HG03045 (cell line): Measurements from ENCODE around the gene SHLD2.
"Not testable (repeated sequence)": the region's sequence is repeated elsewhere in the genome, so short reads cannot be mapped to it uniquely, and the experiment has no call there.

Source experiments
- ATAC-seq: cut with Tn5 transposase; IDR thresholded peaks from one replicate; pipeline ENCODE4 v1.9.1; 2021; ENCODE audit warnings: mild to moderate bottlenecking, moderate library complexity; ENCODE audit not compliant: unreplicated experiment

Gene SHLD2

DNA sequence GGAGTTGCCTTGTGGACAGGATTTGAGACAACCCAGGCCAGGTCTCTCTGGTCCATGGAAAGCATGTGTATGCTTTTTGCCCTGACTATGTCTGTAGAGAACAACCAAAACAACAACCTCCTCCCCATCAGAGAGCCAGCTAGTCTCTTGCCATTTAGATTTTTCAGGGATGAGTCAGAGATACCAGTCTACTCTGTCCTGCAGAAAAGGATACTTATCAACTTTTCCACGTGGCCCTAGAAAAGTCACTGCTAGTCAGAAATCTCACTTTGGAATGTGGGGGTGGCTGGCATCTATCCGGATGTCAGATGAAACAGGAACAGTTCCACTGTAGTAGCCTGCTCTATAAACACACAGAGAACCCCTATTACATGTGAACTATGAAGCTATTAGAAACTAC is 116.8 kb downstream of the SHLD2 start:
- ATAC-seq: not testable (repeated sequence)

DNA sequence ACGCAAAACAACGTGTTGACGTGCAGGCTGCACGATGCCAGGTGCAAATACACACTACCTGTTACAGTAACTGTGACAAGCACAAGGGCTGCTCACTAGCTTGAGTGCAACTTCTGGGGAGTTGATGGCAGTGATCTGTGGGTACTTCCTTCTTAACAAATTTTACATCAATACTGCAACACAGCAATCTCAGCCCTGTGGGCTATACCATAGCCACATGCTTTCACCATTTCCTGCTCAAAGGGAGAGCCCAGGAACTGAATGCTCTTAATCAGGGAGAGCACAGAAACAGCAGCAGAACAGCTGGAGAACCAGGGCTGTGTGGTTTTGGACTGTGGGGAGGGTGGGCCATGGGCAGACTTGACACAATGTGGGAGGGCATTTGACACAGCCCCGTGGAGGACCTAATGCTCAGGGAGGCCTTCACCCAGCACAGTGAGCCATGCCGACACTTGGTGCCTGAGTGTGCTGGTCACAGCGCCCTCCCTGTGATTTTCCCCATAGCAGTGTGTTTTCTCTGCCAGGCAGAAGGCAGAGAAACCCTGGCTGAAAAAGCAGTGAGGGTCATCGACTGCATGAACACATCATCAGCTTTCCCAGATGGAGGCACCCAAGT is 118.3 kb downstream of the SHLD2 start:
- not testable (repeated sequence) for ATAC-seq

DNA sequence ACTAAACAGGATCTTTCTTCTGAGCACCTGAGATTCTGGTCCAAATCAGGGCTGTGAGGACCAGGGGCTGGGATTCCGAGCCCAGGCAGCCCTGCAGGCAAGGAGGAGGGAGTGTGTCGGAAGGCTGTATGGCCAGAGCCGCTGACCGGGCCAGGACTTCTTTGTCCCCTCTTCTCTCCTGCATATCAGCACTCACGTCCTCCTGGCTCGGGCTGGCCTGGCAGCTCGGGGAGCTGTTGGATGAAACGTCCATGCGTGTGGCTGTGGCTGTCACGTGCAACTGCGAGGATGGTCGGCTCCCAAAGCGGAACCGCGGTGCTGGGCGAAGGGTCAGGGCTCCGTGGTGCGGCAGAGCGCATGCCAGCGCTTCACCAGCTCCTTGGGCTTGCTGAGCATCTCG is 118.8 kb downstream of the SHLD2 start:
- ATAC-seq: not testable (repeated sequence)

DNA sequence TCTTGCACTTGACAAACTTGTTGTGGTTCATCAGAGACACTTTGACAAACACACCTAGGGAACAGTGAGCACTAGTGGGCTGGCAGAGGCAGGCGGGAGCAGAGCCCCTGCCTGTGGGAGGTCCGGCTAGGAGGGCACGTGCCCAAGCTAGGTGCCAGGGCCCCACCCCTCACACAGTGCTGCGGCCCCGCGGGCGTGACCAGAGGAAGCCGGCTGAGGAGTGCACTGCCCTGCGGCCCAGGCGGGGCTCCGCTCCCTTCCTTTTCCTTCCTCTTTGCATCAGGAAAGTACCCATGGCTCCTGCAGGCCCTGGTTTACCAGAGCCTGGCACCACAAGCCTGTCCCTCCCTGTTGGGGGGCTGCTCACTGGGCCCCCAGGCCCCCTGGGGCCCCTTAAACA is 121.1 kb downstream of the SHLD2 start:
- ATAC-seq: not testable (repeated sequence)

DNA sequence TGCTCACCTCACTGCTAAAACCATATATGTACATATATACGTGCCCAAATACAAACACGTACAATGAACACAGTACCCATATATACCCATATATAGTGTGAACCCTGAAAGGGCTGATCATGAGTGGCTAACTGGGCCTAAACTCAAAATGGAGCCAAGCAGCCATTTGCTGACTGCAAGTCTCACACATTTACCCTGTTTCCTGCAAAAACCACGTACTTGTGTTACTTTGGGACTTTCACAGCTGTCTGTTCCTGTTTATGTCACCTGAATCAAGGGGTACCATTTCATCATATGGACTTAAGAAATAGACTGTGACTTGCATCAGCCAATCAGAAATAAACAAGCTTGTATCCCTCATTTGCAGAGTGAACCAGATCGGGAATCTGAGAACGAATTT is 124.4 kb downstream of the SHLD2 start:
- ATAC-seq: not testable (repeated sequence)

DNA sequence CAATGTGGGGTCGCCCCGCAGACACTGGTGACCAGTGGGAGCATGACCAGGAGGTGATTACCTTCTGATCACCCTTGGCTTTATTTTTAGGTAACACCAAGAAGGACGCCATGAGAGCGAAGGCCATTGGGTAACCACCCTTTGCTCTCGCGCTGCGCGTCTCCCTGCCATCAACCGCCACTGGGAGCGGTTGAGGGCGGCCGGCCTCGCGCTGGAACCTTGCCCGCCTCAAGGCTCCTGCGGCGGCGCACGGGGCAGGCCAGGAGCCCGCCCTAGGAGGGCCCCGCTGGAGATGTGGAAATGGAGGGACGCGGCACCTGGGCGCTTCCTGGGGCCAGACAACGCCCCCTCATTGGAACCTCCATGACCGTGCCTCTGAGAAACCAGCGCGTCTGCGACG is 127.8 kb downstream of the SHLD2 start:
- not testable (repeated sequence) for ATAC-seq

DNA sequence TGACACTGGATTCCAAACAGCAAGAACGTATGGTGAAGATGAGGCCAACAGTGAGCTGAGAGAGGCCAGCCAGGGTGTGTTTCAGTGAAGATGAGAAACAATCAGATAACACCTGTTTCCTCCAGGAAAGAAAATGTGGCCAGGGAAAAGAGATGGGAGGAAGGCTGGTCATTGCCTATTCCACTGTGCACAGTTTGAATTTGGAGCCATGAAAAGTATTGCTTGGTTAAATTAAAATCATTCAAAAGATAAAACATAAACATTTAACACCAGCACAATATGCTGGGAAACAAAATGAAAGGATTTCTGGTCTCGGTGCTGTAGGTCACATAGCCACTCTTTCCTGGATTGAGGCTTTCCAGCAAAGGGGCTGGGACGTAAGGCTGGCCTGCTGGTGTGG is 130.1 kb downstream of the SHLD2 start, which contains the start of gene NUTM2A:
TSS of gene NUTM2A (plus strand) at position 301 of the 400 bp plus-strand sequence. CDS start 383 bp downstream, outside the sequence.
- ATAC-seq: not testable (repeated sequence)

DNA sequence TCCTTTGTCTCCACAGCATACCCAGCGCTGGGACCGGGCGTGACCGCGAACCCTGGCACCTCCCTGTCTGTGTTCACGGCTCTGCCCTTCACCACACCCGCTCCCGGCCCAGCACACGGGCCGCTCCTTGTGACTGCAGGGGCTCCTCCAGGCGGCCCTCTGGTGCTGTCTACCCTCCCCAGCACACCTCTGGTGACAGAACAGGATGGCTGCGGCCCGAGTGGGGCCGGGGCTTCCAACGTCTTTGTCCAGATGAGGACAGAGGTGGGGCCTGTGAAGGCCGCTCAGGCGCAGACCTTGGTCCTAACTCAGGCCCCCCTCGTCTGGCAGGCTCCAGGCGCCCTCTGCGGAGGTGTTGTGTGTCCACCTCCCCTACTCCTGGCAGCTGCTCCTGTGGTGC is 133.2 kb downstream of the SHLD2 start:
- ATAC-seq: not testable (repeated sequence)

DNA sequence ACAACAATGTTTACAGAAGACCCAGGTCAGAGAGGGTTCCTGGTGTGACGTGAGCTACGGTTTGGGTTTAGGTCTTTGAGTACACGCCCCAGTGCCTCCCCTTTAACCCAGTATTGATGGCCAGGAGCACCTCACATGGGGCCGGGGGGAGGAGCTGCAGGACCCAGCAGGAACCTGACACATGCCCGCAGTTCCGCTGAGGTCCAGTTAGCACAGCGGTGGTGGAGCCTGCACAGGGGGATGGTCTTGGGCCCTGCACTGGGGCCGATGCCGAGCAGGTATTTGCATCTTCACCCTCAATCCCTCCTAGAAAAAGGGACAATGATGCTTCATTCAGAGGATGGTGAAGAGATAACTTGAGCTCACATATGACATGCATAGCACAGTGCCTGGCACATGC is 134.2 kb downstream of the SHLD2 start:
- ATAC-seq: not testable (repeated sequence)

DNA sequence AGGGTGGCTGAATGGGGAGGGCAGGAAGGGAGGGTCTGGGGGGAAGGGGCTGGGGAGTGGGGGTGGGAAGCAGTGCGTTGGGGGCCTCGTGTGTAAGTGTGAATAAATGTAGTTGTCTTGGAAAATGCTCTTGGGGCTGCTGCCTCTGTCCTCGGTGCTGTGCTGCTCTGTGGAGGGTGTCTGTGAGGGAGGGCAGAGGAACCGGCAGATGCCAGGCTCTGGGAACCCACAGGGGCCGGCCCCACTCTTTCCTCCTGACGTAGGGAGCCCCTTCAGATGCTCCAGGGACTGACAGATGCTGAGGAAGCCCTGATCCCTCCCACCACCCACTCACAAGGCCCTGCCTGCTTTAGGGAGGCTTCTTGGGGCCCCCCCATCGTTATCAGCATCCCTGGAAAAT is 139.8 kb downstream of the SHLD2 start:
- not testable (repeated sequence) for ATAC-seq

DNA sequence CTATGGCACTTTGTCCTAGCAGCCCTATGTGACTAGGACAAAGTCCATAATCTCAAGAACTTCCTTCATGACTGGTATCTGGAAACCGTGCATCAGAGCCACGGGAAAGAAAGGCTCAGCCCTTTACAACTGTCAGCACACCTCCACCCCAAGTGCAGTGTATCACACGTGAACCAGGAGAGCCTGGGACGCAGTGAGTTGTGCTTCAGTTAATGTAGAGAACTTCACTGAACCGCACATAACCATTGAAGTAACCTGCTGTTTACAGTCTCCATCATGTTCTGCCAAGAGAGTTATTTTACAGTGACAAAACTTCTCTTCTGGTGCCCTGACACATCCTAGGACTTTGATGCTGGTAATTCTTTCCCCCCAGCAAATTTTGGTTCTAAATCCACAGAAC is 142.2 kb downstream of the SHLD2 start:
- ATAC-seq: not testable (repeated sequence)

DNA sequence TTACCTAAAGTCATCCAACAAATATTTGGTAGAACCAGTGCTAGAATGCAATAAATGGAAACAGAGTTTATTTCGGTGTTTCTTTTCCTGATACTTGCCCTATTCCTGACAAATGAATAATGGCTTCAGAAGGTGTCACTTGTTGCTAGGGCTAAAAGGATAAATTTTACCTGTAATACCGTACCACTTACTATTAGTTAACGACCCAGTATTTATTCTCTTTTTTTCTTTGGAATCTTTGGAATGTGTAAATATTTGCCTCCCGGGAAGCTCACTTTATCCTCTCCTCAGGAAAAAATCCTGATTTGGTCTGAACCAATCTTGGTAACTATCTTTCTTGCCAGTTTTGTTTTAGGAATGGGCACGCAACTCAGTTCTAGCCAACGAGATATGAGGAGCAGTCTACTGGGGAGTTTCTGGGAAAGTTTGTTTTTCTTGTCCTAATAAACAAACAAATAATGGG is 144.4 kb downstream of the SHLD2 start:
- ATAC-seq: not testable (repeated sequence)
